ENCODE results near the gene TGM2.

DNA sequence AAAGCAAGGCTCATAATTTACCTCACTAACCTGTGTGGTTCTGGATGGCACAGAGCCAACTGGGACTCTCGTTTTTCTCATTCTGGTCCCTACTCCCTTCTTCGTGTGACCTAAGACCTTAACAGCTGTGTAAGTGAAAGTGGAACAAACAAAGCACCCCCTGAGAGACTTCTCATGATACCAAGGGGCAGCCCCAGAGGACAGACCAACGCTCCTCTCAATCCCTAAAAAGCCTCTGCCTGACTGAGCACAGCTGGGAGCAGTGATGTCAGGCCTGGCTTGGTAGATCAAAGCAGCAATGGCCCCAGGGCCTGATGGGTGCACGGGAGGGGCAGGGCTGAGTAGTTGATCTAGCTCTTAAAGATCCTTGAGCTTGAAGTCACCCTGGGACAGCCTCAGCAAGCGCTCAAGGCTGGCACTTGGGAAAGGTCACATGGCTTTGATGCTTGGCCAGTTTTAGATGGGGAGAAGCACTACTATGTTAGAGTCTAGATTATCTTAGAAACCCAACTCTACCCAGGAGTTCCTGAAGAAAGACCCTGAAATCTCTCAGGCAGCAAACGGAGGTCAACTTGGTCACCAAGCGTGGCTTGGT, 16.2 kb upstream of the TGM2 start:
- TF ChIP-seq, protein P1, sequence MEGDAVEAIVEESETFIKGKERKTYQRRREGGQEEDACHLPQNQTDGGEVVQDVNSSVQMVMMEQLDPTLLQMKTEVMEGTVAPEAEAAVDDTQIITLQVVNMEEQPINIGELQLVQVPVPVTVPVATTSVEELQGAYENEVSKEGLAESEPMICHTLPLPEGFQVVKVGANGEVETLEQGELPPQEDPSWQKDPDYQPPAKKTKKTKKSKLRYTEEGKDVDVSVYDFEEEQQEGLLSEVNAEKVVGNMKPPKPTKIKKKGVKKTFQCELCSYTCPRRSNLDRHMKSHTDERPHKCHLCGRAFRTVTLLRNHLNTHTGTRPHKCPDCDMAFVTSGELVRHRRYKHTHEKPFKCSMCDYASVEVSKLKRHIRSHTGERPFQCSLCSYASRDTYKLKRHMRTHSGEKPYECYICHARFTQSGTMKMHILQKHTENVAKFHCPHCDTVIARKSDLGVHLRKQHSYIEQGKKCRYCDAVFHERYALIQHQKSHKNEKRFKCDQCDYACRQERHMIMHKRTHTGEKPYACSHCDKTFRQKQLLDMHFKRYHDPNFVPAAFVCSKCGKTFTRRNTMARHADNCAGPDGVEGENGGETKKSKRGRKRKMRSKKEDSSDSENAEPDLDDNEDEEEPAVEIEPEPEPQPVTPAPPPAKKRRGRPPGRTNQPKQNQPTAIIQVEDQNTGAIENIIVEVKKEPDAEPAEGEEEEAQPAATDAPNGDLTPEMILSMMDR (IDR thresholded peaks at IDR 0.05; ENCODE audit: low read depth, low read length), result no peak
- no peak for TF ChIP-seq EZH2phosphoT487 (IDR thresholded peaks at IDR 0.05; ENCODE audit: low read depth)
